HL-60/S4 treated with retinoic acid at 250 ng/mL for 4 days and 3 days (cell line): Measurements from ENCODE around the gene ASMTL.
"Not testable (repeated sequence)": the region's sequence is repeated elsewhere in the genome, so short reads cannot be mapped to it uniquely, and the experiment has no call there.

Experiments
- in situ Hi-C: fragments of 300-500 bp; cut with MboI; formaldehyde crosslinking; loops from 2 replicates; pipeline ENCODE4 v1.7.0; 2022; ENCODE audit warnings: low sequenced_read_pairs

ASMTL gene

DNA sequence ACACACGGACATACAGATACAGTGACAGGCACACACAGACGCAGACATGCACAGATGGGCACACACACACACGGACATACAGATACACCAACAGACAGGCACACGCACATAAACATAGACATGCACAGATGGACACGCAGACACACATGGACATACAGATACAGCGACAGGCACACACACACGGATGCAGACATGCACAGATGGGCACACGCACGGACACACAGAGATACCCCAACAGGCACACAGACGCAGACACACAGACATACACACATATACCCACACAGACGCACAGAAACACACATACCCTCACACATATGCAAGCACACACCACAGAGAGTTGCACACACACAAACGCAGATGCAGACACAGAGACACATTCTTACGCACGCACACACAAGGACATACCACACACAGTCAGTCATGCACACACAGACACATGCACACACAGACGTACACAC, 36.4 kb downstream of the ASMTL start:
- in situ Hi-C loops, result no loop called here

DNA sequence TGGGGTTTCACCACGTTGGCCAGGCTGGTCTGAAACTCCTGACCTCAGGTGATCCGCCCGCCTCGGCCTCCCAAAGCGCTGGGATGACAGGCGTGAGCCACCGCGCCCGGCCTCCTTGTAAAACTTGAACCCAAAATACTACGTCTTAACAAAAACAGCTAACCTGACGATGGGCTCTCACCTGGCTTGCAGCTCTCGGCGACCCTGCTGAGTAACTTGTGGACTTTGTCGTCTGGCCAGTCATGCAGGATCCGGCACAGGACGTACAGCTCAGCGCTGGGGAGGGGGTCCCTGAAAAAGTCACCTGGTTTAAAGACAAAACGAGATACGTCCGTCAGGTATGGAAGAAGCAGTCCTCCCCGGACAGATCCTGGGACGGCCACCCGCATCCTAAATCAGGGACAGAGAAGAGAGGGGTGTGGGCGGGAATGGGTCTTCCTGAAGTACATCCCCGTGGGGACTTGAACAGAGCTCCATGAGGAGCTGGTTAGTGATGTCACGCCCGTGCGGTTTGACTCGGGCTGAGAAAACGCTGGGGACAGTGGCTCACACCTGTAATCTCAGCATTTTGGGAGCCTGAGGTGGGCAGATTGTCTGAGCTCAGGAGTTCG, 40.1 kb downstream of the ASMTL start:
- in situ Hi-C loops, result no loop called here

DNA sequence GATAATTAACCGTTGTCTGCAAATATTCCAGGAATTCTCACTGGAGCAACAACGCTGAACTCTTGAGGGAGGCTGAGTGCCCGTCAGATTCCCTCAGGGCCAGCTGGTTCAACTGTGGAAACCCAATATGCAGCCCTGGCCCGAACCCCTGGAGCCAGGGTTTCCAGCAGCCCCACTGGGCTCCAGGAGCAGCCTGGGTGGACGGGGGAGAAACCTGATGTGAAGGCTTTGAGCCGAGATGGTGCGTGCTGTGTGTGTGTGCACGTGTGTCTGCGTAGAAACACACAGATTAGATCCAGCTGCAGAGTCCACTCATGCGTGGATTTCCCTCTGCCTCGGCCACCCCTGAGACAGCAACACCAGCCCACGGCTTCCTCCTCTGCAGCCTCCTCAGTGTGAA, 41.4 kb downstream of the ASMTL start:
- in situ Hi-C loops, result no loop called here

DNA sequence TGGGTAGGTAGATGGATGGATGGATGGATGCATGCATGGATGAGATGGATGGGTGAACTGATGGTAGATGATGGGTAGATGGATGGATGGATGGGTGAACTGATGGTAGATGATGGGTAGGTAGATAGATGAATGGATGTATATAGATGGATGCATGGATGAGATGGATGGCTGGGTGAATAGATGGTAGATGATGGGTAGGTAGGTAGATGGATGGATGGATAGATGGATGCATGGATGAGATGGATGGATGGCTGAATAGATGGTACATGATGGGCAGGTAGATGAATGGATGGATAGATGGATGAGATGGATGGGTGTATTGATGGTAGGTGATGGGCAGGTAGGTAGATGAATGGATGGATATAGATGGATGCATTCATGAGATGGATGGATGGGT, 45.7 kb downstream of the ASMTL start:
- in situ Hi-C loops, result no loop called here

DNA sequence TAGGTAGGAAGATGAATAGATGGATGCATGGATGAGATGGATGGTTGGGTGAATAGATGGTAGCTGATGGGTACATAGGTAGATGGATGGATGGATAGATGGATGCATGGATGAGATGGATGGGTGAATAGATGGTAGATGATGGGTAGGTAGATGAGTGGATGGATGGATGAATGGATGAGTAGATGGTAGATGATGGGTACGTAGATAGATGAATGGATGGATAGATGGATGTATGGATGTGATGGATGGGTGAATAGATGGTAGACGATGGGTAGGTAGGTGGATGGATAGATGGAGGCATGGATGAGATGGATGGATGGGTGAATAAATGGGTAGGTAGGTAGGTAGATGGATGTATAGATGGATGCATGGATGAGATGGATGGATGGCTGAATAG, 46.9 kb downstream of the ASMTL start:
- in situ Hi-C loops, result not testable (repeated sequence)

DNA sequence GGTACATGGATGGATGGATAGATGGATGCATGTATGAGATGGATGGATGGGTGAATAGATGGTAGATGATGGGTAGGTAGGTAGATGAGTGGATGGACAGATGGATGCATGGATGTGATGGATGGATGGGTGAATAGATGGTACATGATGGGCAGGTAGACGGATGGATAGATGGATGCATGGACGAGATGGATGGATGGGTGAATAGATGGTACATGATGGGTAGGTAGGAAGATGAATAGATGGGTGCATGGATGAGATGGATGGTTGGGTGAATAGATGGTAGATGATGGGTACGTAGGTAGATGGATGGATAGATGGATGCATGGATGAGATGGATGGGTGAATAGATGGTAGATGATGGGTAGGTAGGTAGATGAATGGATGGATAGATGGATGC, 48.8 kb downstream of the ASMTL start:
- in situ Hi-C loops, result not testable (repeated sequence)

DNA sequence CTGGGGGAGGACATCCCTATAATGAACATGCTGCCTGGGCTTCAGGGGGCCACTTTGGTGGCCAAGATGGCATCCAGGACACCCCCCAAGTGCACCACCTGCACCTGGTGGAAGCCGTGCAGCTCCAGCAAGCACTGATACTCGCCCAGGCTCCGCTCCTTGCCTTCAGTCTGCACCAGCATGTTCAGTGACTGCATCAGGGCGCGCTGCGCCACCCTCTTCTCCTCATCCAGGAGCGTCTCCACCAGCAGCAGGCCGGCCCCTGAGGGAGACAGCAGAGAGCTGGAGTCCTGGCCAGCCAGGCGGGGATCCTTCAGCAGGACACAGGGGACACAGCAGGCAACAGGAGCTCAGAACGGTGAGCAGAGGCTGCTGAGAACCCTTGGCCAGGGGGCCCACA, 49.5 kb downstream of the ASMTL start:
- in situ Hi-C loops, result no loop called here

DNA sequence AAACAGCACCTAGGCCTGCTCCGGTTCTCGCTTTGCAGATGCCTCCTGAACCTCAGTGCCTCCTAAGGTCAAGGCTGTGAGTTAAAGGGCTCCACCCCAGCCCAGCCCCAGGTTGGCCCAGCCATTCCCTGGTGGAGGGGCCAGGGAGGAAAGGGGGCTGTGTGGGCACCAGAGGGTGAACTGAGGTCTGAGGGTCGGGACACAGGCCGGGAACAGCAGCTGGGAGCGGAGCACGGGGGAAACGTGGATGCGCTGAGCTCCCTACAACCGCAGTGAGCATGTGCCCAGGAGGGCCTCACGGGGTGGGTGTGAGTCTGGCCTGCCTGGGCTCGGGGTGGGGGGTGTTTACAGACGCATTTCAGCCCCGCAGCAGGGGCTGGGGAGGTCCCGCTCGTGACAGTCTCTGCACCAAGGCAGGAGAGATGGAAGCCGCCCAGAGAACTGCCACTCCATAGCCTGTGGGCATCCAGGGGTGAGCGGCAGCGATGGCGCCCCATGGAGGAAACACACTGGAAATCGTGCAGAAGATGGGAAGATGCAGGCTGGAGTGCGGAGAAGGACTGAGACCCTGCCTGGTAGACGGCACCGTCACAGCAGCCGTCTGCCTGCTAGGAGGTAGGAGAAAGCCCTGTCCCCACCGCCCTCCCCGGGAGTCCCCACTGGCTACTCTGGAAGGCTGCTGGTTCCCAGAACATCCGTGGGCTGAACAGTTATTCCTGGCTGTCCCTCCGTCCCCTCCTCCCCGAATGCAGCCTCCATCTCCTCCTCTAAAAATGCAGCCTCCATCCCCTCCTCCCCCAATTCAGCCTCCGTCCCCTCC, 50.9 kb downstream of the ASMTL start:
- in situ Hi-C loops, result no loop called here

DNA sequence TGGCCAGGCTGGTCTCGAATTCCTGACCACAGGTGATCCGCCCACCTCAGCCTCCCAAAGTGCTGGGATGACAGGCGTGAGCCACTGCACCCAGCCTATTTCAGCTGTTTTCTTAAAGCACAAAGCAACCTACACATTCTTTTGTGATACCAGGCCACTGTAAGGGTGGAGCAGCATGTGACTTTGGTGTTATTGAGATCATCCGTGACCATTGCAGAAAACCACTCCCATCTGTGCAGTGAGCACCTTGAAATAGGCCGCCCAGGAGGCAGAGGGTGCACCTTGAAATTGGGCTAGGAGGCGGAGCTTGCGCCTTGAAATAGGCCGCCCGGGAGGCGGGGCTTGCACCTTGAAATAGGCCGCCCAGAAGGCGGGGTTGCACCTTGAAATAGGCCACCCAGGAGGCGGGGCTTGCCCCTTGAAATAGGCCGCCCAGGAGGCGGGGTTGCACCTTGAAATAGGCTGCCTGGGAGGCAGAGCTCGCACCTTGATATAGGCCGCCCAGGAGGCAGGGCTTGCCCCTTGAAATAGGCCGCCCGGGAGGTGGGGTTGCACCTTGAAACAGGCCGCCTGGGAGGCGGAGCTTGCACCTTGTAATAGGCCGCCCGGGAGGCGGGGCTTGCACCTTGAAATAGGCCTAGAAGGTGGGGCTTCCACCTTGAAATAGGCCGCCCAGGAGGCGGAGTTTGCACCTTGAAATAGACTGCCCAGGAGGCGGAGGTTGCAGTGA, 51.8 kb downstream of the ASMTL start:
- in situ Hi-C loops, result no loop called here

DNA sequence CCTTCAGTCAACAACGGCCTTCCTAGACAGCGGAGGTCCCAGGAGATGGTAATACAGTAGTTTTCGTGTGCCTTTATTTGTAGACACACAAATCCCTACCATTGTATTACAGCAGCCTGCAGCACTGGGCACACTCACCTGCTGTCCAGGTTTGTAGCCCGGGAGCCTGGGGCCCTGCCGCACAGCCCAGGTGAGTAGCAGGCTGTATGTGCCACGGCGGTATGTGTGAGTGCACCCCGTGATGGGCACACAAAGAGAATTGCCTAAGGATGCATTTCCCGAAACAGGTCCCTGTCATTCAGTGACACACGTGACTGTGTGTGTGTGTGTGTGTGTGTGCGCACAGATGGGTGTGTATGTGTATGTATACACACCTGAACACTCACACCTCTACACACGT, 52.7 kb downstream of the ASMTL start:
- in situ Hi-C loops, result no loop called here

DNA sequence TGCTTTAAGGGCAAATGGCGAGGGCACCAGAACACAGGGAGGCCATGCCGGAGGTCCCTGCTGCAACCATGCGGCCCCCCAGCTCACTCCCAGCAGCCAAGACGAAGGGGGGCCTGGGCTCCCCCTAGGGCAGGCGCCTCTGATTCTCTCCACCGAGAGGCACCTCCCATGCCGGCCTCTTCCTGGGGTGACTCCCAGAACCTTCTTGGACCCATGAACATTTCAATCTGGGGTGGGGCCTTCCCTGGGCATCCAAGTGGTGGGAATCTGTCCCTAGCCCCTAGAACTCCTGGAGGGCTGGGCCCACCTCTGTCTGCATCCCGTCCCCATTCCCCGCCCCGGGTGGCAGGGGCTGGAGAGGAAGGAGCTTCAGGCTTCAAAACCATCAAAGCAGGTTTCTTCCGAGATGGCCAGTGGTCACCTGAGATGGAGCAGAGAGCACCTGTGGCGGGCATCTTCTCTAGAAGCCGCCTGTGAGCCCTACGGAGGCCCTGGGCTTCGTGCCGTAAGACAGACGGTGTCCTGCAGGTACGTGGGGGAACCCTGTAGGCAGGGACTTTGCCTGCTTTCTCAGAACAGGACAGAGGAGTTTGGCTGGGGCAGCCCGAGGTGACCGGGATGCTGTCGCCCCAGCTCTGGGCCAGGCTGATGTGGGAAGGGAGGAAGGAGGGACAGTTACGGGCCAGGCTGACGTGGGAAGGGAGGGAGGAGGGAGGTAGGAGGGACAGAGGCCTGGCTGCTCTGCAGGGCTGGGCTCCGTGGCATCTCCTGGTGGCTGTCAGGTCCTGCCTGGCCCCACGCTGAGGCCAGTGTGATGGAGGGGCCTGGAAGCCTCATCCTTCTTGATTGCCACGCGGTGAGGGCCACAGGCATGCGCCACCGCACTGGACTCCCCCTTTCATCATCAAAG, 54.0 kb downstream of the ASMTL start:
- in situ Hi-C loops, result no loop called here

DNA sequence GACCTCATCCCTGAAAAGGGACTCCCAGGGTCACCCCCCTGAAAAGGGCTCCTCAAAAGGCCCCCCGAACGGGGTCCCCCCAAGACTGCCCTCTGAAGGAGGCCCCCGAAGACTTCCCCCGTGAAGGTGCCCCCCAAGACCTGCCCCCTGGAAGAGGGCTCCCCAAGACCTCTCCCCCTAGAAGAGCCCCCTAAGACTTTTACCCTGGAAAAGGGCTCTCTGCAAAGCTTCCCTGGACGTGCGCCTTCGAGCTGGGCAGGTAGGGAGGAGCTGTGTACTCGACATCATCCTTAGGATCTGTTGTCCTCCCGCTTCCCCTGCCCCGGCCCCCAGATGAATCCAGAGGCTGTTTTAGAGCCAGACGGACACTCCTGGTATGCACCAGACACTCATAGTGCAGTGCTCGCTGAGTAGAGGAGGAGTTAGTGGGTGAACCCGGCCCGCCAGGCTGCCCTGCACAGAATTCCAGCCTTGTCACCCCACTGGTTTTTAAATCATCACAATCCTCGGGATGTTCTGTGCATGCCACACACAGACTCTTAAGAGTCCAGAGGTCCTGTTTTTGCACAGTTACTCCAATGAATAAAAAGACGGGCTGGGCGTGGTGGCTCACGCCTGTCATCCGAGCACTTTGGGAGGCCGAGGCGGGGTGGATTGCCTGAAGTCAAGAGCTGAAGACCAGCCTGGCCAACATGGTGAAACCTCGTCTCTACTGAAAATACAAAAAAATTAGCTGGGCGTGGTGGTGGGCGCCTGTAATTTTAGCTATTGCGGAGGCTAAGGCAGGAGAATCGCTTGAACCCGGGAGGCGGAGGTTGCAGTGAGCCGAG, 55.1 kb downstream of the ASMTL start:
- in situ Hi-C loops, result no loop called here

DNA sequence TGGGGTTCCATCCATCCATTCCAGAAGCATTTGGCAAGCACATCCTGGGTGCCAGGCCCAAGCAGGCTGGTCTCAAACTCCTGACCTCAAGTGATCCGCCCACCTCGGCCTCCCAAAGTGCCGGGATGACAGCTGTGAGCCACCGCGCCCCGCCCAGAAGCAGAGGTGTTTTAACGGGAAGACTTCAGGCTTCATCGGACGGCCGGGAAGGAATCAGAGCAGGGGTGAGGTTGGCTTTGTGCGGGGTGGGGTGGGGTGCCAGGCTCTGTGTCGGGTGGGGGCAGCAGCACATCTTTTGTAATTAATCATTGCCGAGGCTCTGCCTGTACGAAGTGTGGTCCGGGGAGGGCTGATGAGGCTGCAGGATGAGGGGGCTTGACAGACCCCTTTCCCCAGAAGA, 55.7 kb downstream of the ASMTL start:
- in situ Hi-C loops, result no loop called here

DNA sequence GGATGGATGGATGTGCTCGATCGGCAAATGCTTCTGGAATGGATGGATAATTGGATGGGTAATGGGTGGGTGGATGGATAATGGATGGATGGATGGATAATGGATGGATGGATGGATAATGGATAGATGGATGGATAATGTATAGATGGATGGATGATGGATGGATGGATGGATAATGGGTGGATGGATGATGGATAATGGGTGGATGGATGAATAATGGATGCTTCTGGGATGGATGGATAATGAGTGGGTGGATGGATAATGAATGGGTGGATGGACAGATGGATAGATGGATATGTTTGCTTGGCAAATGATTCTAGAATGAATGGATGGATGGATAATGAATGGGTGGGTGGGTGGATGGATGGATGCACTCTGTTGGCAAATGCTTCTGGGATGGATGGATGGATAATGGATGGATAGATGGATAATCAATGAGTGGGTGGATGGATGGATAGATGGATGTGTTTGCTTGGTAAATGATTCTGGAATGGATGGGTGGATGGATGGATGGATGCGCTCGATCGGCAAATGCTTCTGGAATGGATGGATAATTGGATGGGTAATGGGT, 57.0 kb downstream of the ASMTL start:
- in situ Hi-C loops, result no loop called here

DNA sequence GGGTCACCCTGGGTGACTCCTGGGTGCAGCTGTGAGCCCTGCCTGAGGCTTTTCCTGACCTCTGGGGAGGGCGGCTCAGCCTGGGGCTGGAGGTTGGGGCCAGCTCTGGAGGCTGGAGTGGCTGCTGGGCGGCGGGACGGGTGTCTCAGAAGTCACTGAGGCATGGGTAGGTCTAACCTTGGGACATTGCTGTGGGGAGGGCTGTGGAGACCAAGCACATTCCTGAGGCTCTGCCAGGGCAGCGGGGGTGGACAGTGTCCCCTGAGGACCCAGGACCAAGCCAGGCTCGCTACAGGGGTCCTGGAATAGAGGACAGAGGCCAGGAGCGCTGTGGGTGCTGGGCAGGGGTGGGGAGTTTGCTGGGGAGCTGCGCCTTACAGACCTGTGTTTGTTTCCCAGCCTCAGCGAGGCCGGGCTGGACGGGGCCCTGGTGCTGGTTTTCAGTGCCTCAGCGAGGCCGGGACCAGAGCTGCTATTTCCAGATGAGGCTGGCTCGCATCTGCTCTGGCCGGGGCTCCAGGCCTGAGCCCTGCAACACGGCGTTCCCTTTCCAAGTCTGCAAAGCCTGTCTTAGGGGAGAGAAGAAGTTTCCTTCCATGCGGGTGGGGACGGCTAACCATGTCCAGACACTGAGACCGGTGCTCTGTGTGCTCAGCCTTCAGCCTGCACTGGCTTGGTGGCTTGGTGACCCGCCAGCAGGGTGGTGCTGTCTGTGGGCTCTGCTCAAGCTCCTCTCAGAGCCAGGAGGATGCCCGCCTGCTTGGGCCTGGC, 57.8 kb downstream of the ASMTL start:
- in situ Hi-C loops, result no loop called here

DNA sequence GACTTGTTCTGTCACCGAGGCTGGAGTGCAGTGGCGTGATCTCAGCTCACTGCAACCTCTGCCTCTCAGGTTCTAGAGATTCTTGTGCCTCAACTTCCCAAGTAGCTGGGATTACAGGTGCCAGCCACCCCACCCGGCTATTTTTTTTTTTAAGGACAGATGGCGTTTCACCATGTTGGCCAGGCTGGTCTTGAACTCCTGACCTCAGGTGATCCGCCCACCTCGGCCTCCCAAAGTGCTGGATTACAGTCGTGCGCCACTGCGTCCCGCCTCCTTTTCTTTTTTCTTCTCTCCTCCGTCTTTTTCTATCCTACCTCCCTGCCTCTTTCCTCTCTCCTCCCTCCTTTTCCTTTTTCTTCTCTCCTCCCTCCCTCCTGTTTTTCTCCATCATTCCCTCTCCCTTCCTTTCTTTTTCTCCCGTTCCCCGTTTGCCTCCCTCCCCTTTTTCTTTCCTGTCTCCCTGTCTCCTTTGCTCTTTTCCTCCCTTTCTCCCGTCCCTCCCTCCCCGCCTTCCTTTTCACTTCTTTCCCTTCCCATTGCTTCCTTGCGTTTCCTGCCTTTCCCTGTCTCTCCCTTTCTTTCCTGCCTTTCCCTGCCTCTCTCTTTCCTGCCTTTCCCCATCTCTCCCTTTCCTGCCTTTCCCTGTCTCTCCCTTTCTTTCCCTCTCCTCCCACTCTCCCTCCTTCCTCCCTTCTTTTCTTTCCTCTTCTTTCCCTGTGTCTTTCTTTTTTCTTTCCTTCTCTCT, 58.7 kb downstream of the ASMTL start:
- in situ Hi-C loops, result no loop called here

DNA sequence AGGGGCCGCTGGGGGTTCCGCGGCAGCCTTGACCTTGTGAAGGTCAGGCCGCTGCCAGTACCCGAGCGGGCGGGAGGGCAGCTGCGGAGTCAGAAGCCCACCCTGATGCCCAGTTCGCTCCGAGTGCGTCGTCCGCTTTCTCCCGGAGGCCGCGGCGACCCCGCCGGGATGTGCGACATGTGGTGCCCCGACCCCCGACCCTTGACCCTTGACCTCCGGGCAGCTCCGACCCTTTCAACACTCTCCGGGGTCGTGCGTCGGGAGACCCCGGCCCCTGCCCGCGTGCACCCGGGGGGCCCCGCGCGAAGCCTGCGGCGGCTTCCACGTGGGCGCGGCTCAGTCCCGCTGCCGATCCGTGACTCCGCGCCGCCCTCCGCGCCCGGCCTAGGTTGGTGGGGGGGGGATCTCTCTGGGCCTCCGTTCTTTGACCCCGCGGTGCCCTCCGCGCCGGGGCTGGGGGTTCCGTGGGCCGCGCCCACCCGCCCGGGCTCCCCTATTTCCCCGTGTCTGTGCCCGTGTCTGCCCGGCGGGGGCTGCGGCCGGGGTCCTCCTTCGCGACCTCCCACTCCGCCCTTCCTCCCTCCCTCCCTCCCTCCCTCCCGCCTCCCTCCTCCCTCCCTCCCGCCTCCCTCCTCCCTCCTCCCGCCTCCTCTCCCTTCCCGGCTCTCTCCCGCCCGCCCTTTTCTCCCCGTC, 60.2 kb downstream of the ASMTL start:
- in situ Hi-C loops, result no loop called here
